ENCODE results near the gene KLK10.

DNA sequence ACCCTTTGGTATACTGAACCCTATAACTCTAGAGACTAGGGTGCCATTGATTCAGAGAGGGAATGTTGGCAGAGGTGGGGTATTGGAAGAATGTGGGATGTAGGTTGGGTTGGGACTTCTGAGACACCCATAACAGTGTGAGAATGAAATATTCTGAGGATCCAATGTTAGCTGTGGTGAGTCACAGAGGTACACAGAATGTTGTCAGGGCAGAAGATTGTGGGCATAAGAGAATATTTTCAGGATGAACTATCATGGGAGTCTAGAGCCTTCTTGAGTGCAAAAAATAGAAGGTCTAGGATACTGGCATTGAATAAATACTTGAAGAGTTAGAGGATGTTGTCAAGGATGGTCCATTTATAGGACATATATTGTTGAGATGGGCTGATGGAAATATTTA is 36.4 kb upstream of the KLK10 start:
- TF ChIP-seq, protein P1, sequence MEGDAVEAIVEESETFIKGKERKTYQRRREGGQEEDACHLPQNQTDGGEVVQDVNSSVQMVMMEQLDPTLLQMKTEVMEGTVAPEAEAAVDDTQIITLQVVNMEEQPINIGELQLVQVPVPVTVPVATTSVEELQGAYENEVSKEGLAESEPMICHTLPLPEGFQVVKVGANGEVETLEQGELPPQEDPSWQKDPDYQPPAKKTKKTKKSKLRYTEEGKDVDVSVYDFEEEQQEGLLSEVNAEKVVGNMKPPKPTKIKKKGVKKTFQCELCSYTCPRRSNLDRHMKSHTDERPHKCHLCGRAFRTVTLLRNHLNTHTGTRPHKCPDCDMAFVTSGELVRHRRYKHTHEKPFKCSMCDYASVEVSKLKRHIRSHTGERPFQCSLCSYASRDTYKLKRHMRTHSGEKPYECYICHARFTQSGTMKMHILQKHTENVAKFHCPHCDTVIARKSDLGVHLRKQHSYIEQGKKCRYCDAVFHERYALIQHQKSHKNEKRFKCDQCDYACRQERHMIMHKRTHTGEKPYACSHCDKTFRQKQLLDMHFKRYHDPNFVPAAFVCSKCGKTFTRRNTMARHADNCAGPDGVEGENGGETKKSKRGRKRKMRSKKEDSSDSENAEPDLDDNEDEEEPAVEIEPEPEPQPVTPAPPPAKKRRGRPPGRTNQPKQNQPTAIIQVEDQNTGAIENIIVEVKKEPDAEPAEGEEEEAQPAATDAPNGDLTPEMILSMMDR (conservative IDR thresholded peaks at IDR 0.05) = no peak
- no peak for TF ChIP-seq EZH2 (IDR thresholded peaks at IDR 0.05; ENCODE audit: low read depth)

All from PC-9 (cell line).